Activated B cell treated with CpG ODN at 0.5 μM for 24 hours (primary cell): Measurements from ENCODE around the gene SMIM35. TPM values are rescaled to one million over a fixed set of nuclear protein-coding genes. Genes with fewer than 3 reads are reported as not detected.

Experiments
- ATAC-seq: fragments of 200-7000 bp; cut with Tn5 transposase; one replicate; pipeline ENCODE4 v1.10.0; 2021; ENCODE audit warnings: low read depth, mild to moderate bottlenecking, moderate library complexity
- CTCF ChIA-PET: fragments of 350-600 bp; sonication (Branson Sonifier 250); formaldehyde crosslinking; loops from one replicate; lab custom pipeline; 2021; ENCODE audit warnings: antibody characterized with exemption; lab: Charles Lee
- POLR2A ChIA-PET: fragments of 350-600 bp; sonication (Branson Sonifier 250); formaldehyde crosslinking; loops from one replicate; lab custom pipeline; 2021; ENCODE audit warnings: antibody characterized with exemption; lab: Charles Lee
- DNase-seq: peaks from one replicate; pipeline ENCODE4 v3.0.0; 2022
- H3K27ac Mint-ChIP-seq: one replicate; pipeline ENCODE4 v1.8.0; 2020; ENCODE audit warnings: mixed read lengths
- H3K27me3 Mint-ChIP-seq: one replicate; pipeline ENCODE4 v1.8.0; 2021; ENCODE audit warnings: mixed read lengths
- H3K36me3 Mint-ChIP-seq: one replicate; pipeline ENCODE4 v1.8.0; 2021; ENCODE audit warnings: low read depth, mixed read lengths
- H3K4me1 Mint-ChIP-seq: one replicate; pipeline ENCODE4 v1.8.0; 2021; ENCODE audit warnings: mixed read lengths
- H3K4me3 Mint-ChIP-seq: one replicate; pipeline ENCODE4 v1.8.0; 2020; ENCODE audit warnings: mild to moderate bottlenecking, mixed read lengths
- H3K9me3 Mint-ChIP-seq: one replicate; pipeline ENCODE4 v1.8.0; 2020; ENCODE audit warnings: mixed read lengths
- intact Hi-C: fragments of 100-400 bp; cut with micrococcal nuclease; formaldehyde crosslinking; loops from one replicate; pipeline ENCODE4 v1.15.1; 2024
- total RNA-seq: library from RNA; stranded (reverse); gene quantifications from 2 replicates; pipeline ENCODE4 v1.2.3, GENCODE V29; 2022
- TF ChIP-seq, protein P1 (sequence below): fragments of 200-600 bp; IDR thresholded peaks from one replicate; pipeline ENCODE4 v1.8.0; 2022; ENCODE audit warnings: antibody characterized with exemption, mild to moderate bottlenecking

SMIM35 gene
- total RNA-seq, 1 donor from 2014 or later: 1.8 TPM

DNA sequence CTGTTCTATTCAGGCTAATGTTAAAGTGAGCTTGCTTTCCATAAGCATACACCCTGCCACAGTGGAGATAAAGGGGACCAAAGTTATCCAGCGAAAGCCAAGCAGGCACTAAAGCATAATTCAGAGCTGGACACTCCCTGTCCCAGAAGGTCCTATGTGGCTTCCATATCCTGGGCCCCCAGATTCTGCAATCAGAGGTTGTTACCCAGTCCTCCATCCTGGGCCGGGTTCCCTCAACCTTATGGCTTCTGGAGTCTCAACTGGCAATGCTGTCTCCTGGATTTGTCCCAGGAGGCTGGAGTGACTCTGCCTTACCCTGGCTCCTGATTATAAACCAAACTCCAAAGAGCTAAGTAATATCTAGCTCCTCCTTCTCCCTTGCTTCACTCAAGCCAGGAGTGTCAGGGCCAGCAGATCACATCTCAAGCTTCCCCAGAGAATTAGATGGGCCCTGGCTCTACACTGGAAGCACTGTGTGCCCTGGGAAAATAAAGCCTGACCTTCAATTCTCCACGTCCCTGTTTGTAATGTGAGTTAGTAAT lies 14.0 kb upstream of the SMIM35 start:
- H3K4me3 Mint-ChIP-seq: no peak overlapping the region
- ChIA-PET POLR2A (no interaction called here), CTCF (no interaction called here)
- no peaks in the 10 kb centered on the region for H3K36me3 Mint-ChIP-seq
- no peak overlapping the region for H3K27ac Mint-ChIP-seq
- ATAC-seq: no peak
- no peaks in the 10 kb centered on the region for H3K4me1 Mint-ChIP-seq
- peaks cover 13% of the 10 kb centered on the region for H3K27me3 Mint-ChIP-seq
- H3K9me3 Mint-ChIP-seq: no peaks in the 10 kb centered on the region
- TF ChIP-seq, protein P1, sequence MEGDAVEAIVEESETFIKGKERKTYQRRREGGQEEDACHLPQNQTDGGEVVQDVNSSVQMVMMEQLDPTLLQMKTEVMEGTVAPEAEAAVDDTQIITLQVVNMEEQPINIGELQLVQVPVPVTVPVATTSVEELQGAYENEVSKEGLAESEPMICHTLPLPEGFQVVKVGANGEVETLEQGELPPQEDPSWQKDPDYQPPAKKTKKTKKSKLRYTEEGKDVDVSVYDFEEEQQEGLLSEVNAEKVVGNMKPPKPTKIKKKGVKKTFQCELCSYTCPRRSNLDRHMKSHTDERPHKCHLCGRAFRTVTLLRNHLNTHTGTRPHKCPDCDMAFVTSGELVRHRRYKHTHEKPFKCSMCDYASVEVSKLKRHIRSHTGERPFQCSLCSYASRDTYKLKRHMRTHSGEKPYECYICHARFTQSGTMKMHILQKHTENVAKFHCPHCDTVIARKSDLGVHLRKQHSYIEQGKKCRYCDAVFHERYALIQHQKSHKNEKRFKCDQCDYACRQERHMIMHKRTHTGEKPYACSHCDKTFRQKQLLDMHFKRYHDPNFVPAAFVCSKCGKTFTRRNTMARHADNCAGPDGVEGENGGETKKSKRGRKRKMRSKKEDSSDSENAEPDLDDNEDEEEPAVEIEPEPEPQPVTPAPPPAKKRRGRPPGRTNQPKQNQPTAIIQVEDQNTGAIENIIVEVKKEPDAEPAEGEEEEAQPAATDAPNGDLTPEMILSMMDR: no peak
- intact Hi-C loops: no loop called here
- DNase-seq: no peak

DNA sequence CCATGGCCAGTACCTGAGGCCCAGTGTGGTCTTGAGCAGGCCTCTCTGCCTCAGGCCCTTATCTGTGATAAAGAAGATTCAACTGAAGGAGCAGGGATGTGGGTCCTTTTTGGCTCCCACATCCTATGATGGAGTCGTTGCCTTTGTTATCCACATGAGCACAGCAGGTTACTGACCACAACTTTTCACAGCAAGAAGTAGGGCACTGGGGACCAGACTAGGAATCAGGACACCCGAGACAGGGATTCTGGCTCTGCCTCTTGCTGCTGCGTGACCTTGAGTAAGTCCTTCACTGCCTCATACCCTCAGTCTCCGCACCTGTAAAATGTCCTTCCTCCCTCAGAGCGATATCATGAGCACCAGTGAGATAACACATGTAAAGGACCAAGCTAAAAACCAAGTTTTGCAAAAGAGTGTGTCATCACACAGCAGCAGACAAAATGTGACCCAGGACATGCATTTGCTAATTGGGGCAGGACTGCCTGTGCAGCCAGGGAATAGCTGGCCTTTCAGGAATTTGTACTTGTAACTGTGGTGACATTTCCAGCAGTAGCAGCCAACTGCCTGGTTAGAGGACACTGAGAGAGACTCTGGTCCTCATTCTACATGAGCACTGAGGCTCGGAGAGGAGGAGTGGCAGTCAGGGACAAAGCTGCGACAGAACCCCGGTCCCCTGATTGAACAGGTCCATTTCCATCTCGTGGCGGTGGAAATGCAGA lies 13.2 kb upstream of the SMIM35 start:
- ATAC-seq (no peak), DNase-seq (no peak)
- H3K9me3 Mint-ChIP-seq: no peaks in the 10 kb centered on the region
- H3K27ac Mint-ChIP-seq: no peak overlapping the region
- peaks cover 10% of the 10 kb centered on the region for H3K27me3 Mint-ChIP-seq
- ChIA-PET POLR2A (no interaction called here), CTCF (no interaction called here)
- TF ChIP-seq, protein P1: no peak
- intact Hi-C loops: no loop called here
- H3K4me3 Mint-ChIP-seq: no peak overlapping the region
- no peaks in the 10 kb centered on the region for H3K36me3 Mint-ChIP-seq
- no peaks in the 10 kb centered on the region for H3K4me1 Mint-ChIP-seq

- ChIA-PET POLR2A (no interaction called here), CTCF (no interaction called here)
- no peaks in the 10 kb centered on the region for H3K9me3 Mint-ChIP-seq
- intact Hi-C loops: no loop called here
- ATAC-seq: no peak
- H3K36me3 Mint-ChIP-seq: no peaks in the 10 kb centered on the region
- H3K27me3 Mint-ChIP-seq: peaks cover 10% of the 10 kb centered on the region
- H3K4me3 Mint-ChIP-seq: no peak overlapping the region
- H3K27ac Mint-ChIP-seq: no peak overlapping the region
- DNase-seq: no peak
- TF ChIP-seq, protein P1: no peak
- H3K4me1 Mint-ChIP-seq: no peaks in the 10 kb centered on the region
These were observed 12.5 kb upstream of the SMIM35 start for GRCh38 chr11:118098996-118099837.

GRCh38 chr11:118095967-118096367 lies 9.2 kb upstream of the SMIM35 start:
- TF ChIP-seq, protein P1: no peak
- CTCF ChIA-PET: no interaction called here
- Mint-ChIP-seq H3K4me1 (no peaks in the 10 kb centered on the region), H3K4me3 (no peak overlapping the region), H3K27ac (no peak overlapping the region), H3K27me3 (peaks cover 14% of the 10 kb centered on the region), H3K9me3 (no peaks in the 10 kb centered on the region), H3K36me3 (no peaks in the 10 kb centered on the region)
- POLR2A ChIA-PET: no interaction called here
- no peak for ATAC-seq
- DNase-seq: no peak
- intact Hi-C loops: no loop called here

- no peaks in the 10 kb centered on the region for H3K4me1 Mint-ChIP-seq
- ChIA-PET CTCF (no interaction called here), POLR2A (no interaction called here)
- H3K4me3 Mint-ChIP-seq: no peak overlapping the region
- H3K27ac Mint-ChIP-seq: no peak overlapping the region
- TF ChIP-seq, protein P1: no peak
- H3K27me3 Mint-ChIP-seq: peaks cover 14% of the 10 kb centered on the region
- no peaks in the 10 kb centered on the region for H3K9me3 Mint-ChIP-seq
- ATAC-seq (no peak), DNase-seq (no peak)
- intact Hi-C loops: no loop called here
- no peaks in the 10 kb centered on the region for H3K36me3 Mint-ChIP-seq
These were observed 8.7 kb upstream of the SMIM35 start for GRCh38 chr11:118095493-118095892.
